Measurements from ENCODE around the gene MRPS34.

GRCh38 chr16:1815461-1815860, 42.5 kb upstream of the MRPS34 start:
- TF ChIP-seq POLR2A (IDR thresholded peaks at IDR 0.05; ENCODE audit: low read length) = no peak
- TF ChIP-seq GATA1 (IDR thresholded peaks at IDR 0.05; ENCODE audit: low read depth, low read length) = no peak

All from erythroblast (primary cell).